Measurements from ENCODE around the gene UQCC3. TPM values are rescaled to one million over a fixed set of nuclear protein-coding genes. Genes with fewer than 3 reads are reported as not detected.

Gene UQCC3
- total RNA-seq, 1 experiment from 2014 or later: 17.9 TPM

DNA sequence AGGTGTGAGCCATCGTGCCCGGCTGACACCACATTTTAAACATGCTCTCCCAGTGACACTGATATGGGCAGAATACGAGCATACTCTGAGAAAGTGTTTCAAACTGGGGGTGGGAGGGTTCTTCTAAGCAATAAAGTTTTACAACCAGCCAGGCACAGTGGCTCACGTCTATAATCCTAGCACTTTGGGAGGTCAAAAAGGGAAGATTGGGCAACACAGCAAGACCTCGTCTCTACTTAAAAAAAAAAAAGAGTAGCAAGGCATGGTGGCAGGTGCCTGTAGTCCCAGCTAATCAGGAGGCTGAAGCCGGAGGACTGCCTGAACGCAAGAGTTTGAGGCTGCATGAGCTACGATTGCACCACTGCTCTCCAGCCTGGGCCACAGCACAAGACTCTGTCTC, 27.3 kb upstream of the UQCC3 start:
- H3K36me3 ChIP-seq (ENCODE audit: control insufficient read depth in 1 of 2, insufficient read depth in 2 of 2, low read length in 2 of 2): peaks cover 11 to 19% of the 10 kb centered on the region in 2 experiments; a peak in 3 of 4 replicates
- TF ChIP-seq RAD21 (IDR thresholded peaks at IDR 0.05; ENCODE audit: low read depth) (no peak), SIN3A (IDR thresholded peaks at IDR 0.05; ENCODE audit: low read depth) (no peak)
- TF ChIP-seq, protein P1, sequence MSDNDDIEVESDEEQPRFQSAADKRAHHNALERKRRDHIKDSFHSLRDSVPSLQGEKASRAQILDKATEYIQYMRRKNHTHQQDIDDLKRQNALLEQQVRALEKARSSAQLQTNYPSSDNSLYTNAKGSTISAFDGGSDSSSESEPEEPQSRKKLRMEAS (IDR thresholded peaks at IDR 0.05): no peak
- H3K4me1 ChIP-seq (ENCODE audit: control insufficient read depth in 1 of 2, insufficient read depth in 2 of 2, low read length in 2 of 2): peaks cover 5 to 15% of the 10 kb centered on the region in 2 experiments; a peak in 3 of 4 replicates
- BruUV-seq (replicated peaks): no TSS peak
- no peaks in the 10 kb centered on the region for H3K27me3 ChIP-seq (ENCODE audit: insufficient read depth, low read length)
- POLR2A ChIA-PET: interaction anchor here (1.6 to 14.1 kb wide), 2 partner anchors 21 to 27 kb away, joined by 5 to 195 read pairs; partner anchors contain the start of genes C11orf98, CSKMT, LBHD1 and UQCC3
- intact Hi-C loops (cut with micrococcal nuclease): no loop called here
- H3K4me2 ChIP-seq (ENCODE audit: low read length): no peak overlapping the region
- no peak for ATAC-seq
- CTCF ChIA-PET: no interaction called here
- no peak for DNase-seq (ENCODE audit: low read depth, low spot score)
- H3K79me2 ChIP-seq (ENCODE audit: insufficient read depth, low read length): peaks cover 67% of the 10 kb centered on the region
- no peak overlapping the region for H2AFZ ChIP-seq (ENCODE audit: low read depth, low read length, poor library complexity, severe bottlenecking)
- no peaks in the 10 kb centered on the region for H3K9me3 ChIP-seq (ENCODE audit: control insufficient read depth in 1 of 2, insufficient read depth in 1 of 2, low read depth in 1 of 2, low read length in 2 of 2)
- RAD21 ChIA-PET (ENCODE audit: low non-redundant PET in 1 of 2, low total read pairs in 2 of 2, uncharacterized antibody in 2 of 2, unreplicated experiment in 2 of 2): no interaction called here
- no peaks in the 10 kb centered on the region for H3K9me2 ChIP-seq (ENCODE audit: insufficient read depth)
- H4K20me1 ChIP-seq (ENCODE audit: insufficient read depth): no peaks in the 10 kb centered on the region
- no peak overlapping the region for H3K9ac ChIP-seq (ENCODE audit: low read length)
- no peak overlapping the region for H3K4me3 ChIP-seq (replicated peaks in 1 of 2; ENCODE audit: low read depth in 1 of 2, low read length in 2 of 2)
- H3K27ac ChIP-seq (ENCODE audit: low read depth, low read length): no peak overlapping the region

DNA sequence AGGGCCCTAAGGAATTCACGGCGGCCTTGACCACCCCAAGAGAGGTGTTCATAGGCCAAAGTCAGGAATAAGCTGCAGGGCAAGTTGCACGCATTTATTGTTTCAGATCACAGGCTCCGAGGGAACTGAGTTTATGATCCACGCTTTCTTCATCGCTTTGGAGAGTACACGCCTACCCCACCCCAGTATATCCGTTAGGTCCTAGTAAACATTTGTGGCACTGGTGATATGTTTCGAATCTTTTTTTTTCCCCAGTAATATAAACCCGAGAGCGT, 25.9 kb upstream of the UQCC3 start:
- ATAC-seq: no peak; the same call in 1 of the 2 replicates
- H3K79me2 ChIP-seq (ENCODE audit: insufficient read depth, low read length): peaks cover 65% of the 10 kb centered on the region

More for the DNA sequence above, 25.9 kb upstream of the UQCC3 start:
- ChIA-PET POLR2A (interaction anchor here (1.3 to 14.1 kb wide), 3 partner anchors 10 to 24 kb away, joined by 3 to 195 read pairs (median 5); partner anchors contain the start of genes B3GAT3, C11orf98 and CSKMT), RAD21 (ENCODE audit: low non-redundant PET in 1 of 2, low total read pairs in 2 of 2, uncharacterized antibody in 2 of 2, unreplicated experiment in 2 of 2) (no interaction called here), CTCF (no interaction called here)
- Histone ChIP-seq H3K27me3 (ENCODE audit: insufficient read depth, low read length) (no peaks in the 10 kb centered on the region), H4K20me1 (ENCODE audit: insufficient read depth) (no peaks in the 10 kb centered on the region), H3K4me3 (replicated peaks in 1 of 2; ENCODE audit: low read depth in 1 of 2, low read length in 2 of 2) (peak overlapping the region; percentile 96 to 100), H3K9me2 (ENCODE audit: insufficient read depth) (no peaks in the 10 kb centered on the region), H3K36me3 (ENCODE audit: control insufficient read depth in 1 of 2, insufficient read depth in 2 of 2, low read length in 2 of 2) (peaks cover 10 to 22% of the 10 kb centered on the region in 2 experiments; a peak in 3 of 4 replicates), H2AFZ (ENCODE audit: low read depth, low read length, poor library complexity, severe bottlenecking) (no peak overlapping the region), H3K4me2 (ENCODE audit: low read length) (peak overlapping the region; percentile 84), H3K9me3 (ENCODE audit: control insufficient read depth in 1 of 2, insufficient read depth in 1 of 2, low read depth in 1 of 2, low read length in 2 of 2) (no peaks in the 10 kb centered on the region), H3K9ac (ENCODE audit: low read length) (peak overlapping the region; percentile 99), H3K4me1 (ENCODE audit: control insufficient read depth in 1 of 2, insufficient read depth in 2 of 2, low read length in 2 of 2) (peaks cover 5 to 16% of the 10 kb centered on the region in 2 experiments; a peak in 3 of 4 replicates), H3K27ac (ENCODE audit: low read depth, low read length) (peak overlapping the region; percentile 92)
- BruUV-seq (replicated peaks): no TSS peak
- intact Hi-C loops (cut with micrococcal nuclease): loop anchor here (5.0 kb wide), 1 partner anchor 33 kb away; the partner anchor contains the start of genes EML3 and ROM1
- no peak for DNase-seq (ENCODE audit: low read depth, low spot score)
- TF ChIP-seq SP1 (IDR thresholded peaks at IDR 0.05; ENCODE audit: low read depth) (no peak), EZH2 (IDR thresholded peaks at IDR 0.05) (no peak), EZH2phosphoT487 (IDR thresholded peaks at IDR 0.05; ENCODE audit: borderline replicate concordance) (no peak), EGR1 (IDR thresholded peaks at IDR 0.05; ENCODE audit: low read depth) (no peak), SRF (IDR thresholded peaks at IDR 0.05; ENCODE audit: low read depth) (no peak), JUND (IDR thresholded peaks at IDR 0.05) (no peak)
- TF ChIP-seq, protein P1 (IDR thresholded peaks at IDR 0.05): no peak
- TF ChIP-seq, protein P2, sequence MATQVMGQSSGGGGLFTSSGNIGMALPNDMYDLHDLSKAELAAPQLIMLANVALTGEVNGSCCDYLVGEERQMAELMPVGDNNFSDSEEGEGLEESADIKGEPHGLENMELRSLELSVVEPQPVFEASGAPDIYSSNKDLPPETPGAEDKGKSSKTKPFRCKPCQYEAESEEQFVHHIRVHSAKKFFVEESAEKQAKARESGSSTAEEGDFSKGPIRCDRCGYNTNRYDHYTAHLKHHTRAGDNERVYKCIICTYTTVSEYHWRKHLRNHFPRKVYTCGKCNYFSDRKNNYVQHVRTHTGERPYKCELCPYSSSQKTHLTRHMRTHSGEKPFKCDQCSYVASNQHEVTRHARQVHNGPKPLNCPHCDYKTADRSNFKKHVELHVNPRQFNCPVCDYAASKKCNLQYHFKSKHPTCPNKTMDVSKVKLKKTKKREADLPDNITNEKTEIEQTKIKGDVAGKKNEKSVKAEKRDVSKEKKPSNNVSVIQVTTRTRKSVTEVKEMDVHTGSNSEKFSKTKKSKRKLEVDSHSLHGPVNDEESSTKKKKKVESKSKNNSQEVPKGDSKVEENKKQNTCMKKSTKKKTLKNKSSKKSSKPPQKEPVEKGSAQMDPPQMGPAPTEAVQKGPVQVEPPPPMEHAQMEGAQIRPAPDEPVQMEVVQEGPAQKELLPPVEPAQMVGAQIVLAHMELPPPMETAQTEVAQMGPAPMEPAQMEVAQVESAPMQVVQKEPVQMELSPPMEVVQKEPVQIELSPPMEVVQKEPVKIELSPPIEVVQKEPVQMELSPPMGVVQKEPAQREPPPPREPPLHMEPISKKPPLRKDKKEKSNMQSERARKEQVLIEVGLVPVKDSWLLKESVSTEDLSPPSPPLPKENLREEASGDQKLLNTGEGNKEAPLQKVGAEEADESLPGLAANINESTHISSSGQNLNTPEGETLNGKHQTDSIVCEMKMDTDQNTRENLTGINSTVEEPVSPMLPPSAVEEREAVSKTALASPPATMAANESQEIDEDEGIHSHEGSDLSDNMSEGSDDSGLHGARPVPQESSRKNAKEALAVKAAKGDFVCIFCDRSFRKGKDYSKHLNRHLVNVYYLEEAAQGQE (IDR thresholded peaks at IDR 0.05; ENCODE audit: low read depth): no peak

All from HCT116 (cell line).